Glomerular endothelial cell (primary cell): ENCODE results near the gene ELOVL2. TPM values are rescaled to one million over a fixed set of nuclear protein-coding genes. Genes with fewer than 3 reads are reported as not detected.

Experiments
- DNase-seq: peaks from one replicate; pipeline ENCODE4 v3.0.0-alpha.2; 2011; ENCODE audit warnings: low read depth, low spot score; ENCODE audit errors: extremely low read depth
- total RNA-seq: library from RNA; depleted of rRNA; stranded (reverse); fragments of >200 nt; gene quantifications from 2 replicates; pipeline ENCODE4 v1.2.3, GENCODE V29; 2015

The ELOVL2 gene
- total RNA-seq, 1 donor from 2014 or later, result not detected

- no peak for DNase-seq
Measured at GRCh38 chr6:10939840-10940239, 104.3 kb downstream of the ELOVL2 start.

- DNase-seq, result no peak
Measured at GRCh38 chr6:10933126-10933525, 111.0 kb downstream of the ELOVL2 start.

Other genes with a start within 250 kb of the ELOVL2 start
- gene MAK, start 205.8 kb downstream of the ELOVL2 start, total RNA-seq, result not detected in 2 replicates
- gene GCM2, start 162.3 kb downstream of the ELOVL2 start, total RNA-seq, result not detected in 2 replicates
- gene SYCP2L, start 157.3 kb downstream of the ELOVL2 start, total RNA-seq, result 0.29 and 0.88 TPM in 2 replicates
- 16.3 and 18.3 TPM in 2 replicates for gene SMIM13, start 49.5 kb upstream of the ELOVL2 start, total RNA-seq
- 2.5 TPM in 2 replicates for gene ERVFRD-1, start 67.4 kb upstream of the ELOVL2 start, total RNA-seq
- gene NEDD9, start 188.4 kb upstream of the ELOVL2 start, total RNA-seq, result 87.6 and 149 TPM in 2 replicates